PFSK-1 (cell line): Measurements from ENCODE around the gene IGLL5.

Experiments
- FOXP2 ChIP-seq: optimal IDR thresholded peaks from 2 replicates; pipeline ENCODE3; 2011; ENCODE audit warnings: borderline replicate concordance, control low read depth, inconsistent platforms; ENCODE audit not compliant: insufficient read depth; ENCODE audit errors: extremely low read length, extremely low read depth
- POLR2AphosphoS5 ChIP-seq: IDR thresholded peaks from 2 replicates; pipeline ENCODE4 v1.6.1; 2012; ENCODE audit warnings: low read depth, mild to moderate bottlenecking, control low read depth, low read length, moderate library complexity
- SIN3A ChIP-seq: IDR thresholded peaks from 2 replicates; pipeline ENCODE4 v1.6.1; 2012; ENCODE audit warnings: mild to moderate bottlenecking, low read length, moderate library complexity, borderline replicate concordance; ENCODE audit not compliant: insufficient read depth
- TAF1 ChIP-seq: IDR thresholded peaks from 2 replicates; pipeline ENCODE4 v1.6.1; 2012; ENCODE audit warnings: low read length, control low read depth, borderline replicate concordance; ENCODE audit not compliant: insufficient read depth
- TF ChIP-seq, protein P1 (sequence below), 2 experiments: IDR thresholded peaks; 2 replicates each; pipeline versions ENCODE4 v1.6.1 to v1.8.0; 2011 to 2012; ENCODE audit warnings: low read depth in 2 of 2, low read length in 2 of 2, control low read depth in 1 of 2, inconsistent platforms in 1 of 2, mild to moderate bottlenecking in 1 of 2, moderate library complexity in 1 of 2; ENCODE audit not compliant: insufficient read depth in 1 of 2

The IGLL5 gene

DNA sequence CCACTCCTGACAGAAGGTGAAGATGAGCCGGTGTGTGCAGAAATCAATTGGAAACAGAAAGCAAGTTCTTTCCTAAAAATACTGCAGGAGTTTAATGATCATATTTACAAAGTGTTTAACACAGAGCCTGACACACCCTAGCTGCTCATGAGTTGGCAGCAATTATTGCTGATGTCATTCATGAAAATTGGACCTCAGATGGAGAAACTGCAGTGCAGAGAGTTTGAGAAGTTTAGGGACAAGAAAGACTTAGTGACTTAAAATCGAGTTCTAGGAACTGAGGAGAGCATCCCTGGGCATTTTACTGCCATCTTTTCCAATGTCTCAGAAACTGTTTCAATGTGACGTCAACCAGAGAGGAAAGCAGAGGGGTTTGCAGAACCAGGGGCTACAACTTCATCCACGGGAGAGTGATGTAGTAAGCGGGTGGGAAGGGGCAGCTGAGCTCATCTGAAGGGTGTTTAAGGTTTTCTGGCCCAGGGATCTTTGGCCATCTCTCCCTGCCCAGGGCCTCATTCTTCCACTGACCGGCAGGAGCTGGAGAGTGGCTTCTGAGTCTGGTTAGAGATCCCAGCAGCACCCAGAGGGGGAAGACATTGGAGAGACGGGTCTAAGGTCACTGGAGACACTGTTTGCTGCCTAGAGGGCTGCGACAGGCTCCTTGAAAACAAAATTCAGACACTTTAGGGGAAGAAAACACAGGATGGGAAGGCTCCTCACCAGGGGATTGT, 21.1 kb upstream of the IGLL5 start:
- TF ChIP-seq TAF1 (no peak), SIN3A (no peak), POLR2AphosphoS5 (no peak), FOXP2 (no peak)
- TF ChIP-seq, protein P1, sequence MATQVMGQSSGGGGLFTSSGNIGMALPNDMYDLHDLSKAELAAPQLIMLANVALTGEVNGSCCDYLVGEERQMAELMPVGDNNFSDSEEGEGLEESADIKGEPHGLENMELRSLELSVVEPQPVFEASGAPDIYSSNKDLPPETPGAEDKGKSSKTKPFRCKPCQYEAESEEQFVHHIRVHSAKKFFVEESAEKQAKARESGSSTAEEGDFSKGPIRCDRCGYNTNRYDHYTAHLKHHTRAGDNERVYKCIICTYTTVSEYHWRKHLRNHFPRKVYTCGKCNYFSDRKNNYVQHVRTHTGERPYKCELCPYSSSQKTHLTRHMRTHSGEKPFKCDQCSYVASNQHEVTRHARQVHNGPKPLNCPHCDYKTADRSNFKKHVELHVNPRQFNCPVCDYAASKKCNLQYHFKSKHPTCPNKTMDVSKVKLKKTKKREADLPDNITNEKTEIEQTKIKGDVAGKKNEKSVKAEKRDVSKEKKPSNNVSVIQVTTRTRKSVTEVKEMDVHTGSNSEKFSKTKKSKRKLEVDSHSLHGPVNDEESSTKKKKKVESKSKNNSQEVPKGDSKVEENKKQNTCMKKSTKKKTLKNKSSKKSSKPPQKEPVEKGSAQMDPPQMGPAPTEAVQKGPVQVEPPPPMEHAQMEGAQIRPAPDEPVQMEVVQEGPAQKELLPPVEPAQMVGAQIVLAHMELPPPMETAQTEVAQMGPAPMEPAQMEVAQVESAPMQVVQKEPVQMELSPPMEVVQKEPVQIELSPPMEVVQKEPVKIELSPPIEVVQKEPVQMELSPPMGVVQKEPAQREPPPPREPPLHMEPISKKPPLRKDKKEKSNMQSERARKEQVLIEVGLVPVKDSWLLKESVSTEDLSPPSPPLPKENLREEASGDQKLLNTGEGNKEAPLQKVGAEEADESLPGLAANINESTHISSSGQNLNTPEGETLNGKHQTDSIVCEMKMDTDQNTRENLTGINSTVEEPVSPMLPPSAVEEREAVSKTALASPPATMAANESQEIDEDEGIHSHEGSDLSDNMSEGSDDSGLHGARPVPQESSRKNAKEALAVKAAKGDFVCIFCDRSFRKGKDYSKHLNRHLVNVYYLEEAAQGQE (IDR thresholded peaks at IDR 0.05; ENCODE audit: insufficient read depth in 1 of 2, low read depth in 2 of 2, low read length in 2 of 2): no peak

DNA sequence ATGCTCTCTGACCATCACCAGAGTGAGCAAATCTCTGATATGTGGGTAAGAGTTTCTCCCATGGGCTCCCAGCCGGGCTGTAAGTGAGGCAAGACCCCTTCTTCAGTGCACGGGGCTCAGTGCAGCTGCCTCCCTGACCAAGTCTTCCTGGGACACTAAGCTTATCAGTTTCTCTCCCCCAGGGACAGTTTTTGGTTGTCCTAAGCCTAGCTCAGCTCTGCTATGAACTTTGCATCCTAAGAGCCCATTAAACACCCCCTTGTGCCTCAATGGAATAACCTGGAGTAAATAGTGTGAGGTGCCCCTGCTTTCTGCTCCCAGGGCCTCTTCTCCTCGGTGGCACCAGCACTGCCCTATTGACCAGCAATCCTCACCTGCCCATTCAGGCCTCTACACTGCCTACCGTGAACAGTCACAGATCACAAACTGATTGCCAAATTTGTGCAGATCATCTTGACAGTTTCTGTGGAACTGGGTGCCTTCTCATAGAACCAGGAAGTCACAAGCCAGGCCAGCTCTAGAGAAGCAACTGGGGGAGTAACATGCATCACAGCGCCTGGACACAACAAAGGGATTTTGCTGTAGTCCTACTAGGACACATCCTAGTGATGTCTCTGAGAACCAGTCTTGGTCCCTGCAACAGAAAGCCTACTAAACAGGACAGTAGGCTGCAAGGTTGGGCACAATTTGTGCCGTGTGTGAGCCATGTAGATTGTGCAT, 19.5 kb upstream of the IGLL5 start:
- TF ChIP-seq TAF1: no peak
- no peak for TF ChIP-seq FOXP2
- TF ChIP-seq, protein P1 (IDR thresholded peaks at IDR 0.05; ENCODE audit: insufficient read depth in 1 of 2, low read depth in 2 of 2, low read length in 2 of 2): no peak
- no peak for TF ChIP-seq POLR2AphosphoS5
- TF ChIP-seq SIN3A: no peak

DNA sequence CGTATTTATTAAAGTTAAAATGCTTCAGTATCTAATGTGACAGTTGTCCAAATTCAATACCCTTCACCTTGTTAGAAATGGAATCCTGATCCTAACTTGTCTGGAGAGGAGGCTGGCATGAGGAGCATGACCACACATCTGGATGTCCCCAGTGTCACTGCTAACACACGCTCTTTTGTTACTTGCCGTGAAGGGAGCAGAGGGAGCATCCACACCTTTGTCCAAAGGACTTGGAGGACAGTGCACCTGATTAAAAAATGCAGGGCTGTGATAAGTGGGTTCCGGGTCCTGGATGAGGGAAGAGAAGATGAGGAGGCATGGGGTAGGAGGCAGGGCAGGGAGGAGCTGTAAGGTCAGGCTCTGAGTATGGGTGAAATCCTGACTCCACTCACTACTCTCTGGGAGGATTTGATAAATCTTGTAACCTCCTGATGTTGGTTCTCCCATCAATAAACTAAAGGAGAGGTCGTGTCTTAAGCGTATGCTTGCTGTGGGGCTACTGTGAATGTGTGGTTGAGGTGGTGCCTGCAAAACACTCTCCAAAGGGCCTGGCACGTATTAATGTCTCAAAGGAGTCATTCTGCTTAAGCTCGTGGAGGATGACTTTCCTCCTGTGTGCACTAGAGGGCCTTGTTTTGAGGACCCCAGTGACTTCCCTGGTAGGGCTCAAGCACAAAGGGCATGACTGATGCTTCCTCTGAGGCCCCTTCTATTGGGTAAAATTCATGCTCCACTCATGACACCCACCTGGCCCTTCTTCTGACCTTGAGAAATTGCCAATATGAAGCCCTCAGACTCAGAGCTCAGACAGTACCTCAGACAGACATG, 16.8 kb upstream of the IGLL5 start:
- no peak for TF ChIP-seq FOXP2
- no peak for TF ChIP-seq TAF1

DNA sequence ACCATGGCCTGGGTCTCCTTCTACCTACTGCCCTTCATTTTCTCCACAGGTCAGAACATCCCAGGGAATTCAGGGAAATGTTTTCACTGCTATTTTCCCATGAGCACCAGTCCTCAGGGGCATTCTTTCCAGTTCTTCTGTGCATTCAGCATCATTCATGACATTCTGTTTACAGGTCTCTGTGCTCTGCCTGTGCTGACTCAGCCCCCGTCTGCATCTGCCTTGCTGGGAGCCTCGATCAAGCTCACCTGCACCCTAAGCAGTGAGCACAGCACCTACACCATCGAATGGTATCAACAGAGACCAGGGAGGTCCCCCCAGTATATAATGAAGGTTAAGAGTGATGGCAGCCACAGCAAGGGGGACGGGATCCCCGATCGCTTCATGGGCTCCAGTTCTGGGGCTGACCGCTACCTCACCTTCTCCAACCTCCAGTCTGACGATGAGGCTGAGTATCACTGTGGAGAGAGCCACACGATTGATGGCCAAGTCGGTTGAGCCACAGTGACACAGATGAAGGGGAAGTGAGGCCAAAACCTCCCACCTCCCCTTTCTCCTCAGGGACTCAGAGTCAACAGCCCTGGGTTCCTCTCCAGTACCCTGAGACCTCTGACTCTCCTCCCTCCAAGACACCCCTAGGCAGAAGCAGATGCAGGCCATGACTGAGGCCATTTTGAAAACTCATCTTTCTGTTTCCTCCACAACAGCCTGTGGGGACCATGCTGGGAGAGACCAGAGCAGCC, 15.9 kb upstream of the IGLL5 start:
- no peak for TF ChIP-seq FOXP2
- no peak for TF ChIP-seq POLR2AphosphoS5
- TF ChIP-seq, protein P1 (IDR thresholded peaks at IDR 0.05; ENCODE audit: insufficient read depth in 1 of 2, low read depth in 2 of 2, low read length in 2 of 2): no peak
- no peak for TF ChIP-seq TAF1
- TF ChIP-seq SIN3A: no peak
